PC-3 (cell line): ENCODE measurements around the gene SDHAF4. TPM values are rescaled to one million over a fixed set of nuclear protein-coding genes. Genes with fewer than 3 reads are reported as not detected.

Experiments
- ATAC-seq: fragments of 200-7000 bp; cut with Tn5 transposase; 2 replicates; pipeline ENCODE4 v1.9.1; 2020; ENCODE audit warnings: mild to moderate bottlenecking, moderate library complexity
- BruUV-seq: library from RNA; stranded (reverse); fragments of 400-500 nt; replicated peaks from 2 replicates; lab custom pipeline; 2021; lab: Mats Ljungman, UMichigan
- CTCF ChIA-PET: fragments of 300-600 bp; sonication (Branson Sonifier 250); formaldehyde crosslinking; loops from one replicate; lab custom pipeline; 2022; ENCODE audit warnings: antibody characterized with exemption; lab: Charles Lee
- POLR2A ChIA-PET: fragments of 300-600 bp; sonication (Branson Sonifier 250); formaldehyde crosslinking; loops from one replicate; lab custom pipeline; 2022; ENCODE audit warnings: antibody characterized with exemption; ENCODE audit not compliant: unreplicated experiment; lab: Charles Lee
- DNase-seq: peaks from one replicate; pipeline ENCODE4 v3.0.0-alpha.2; 2015
- H2AFZ ChIP-seq: fragments of 300-600 bp; sonication (generic); 2 replicates; pipeline ENCODE4 v1.6.0; 2016; ENCODE audit warnings: antibody characterized with exemption, low read length
- H3F3A ChIP-seq: fragments of 300-600 bp; sonication (generic); one replicate; pipeline ENCODE4 v1.6.0; 2017; ENCODE audit warnings: antibody characterized with exemption, low read length, control low read depth, mild to moderate bottlenecking; ENCODE audit not compliant: unreplicated experiment
- H3K27ac ChIP-seq: fragments of 300-600 bp; sonication (generic); 2 replicates; pipeline ENCODE4 v1.5.1; 2016; ENCODE audit warnings: mild to moderate bottlenecking, low read length
- H3K27me3 ChIP-seq: fragments of 300-600 bp; sonication (generic); 2 replicates; pipeline ENCODE4 v1.6.1; 2016; ENCODE audit warnings: low read length, mixed read lengths
- H3K36me3 ChIP-seq: fragments of 300-600 bp; sonication (generic); 2 replicates; pipeline ENCODE4 v1.6.1; 2016; ENCODE audit warnings: low read depth, mixed run types, low read length, mixed read lengths
- H3K4me1 ChIP-seq: fragments of 300-600 bp; sonication (generic); 2 replicates; pipeline ENCODE4 v1.5.1; 2016; ENCODE audit warnings: low read length; ENCODE audit not compliant: insufficient read depth
- H3K4me2 ChIP-seq: fragments of 300-600 bp; sonication (generic); 2 replicates; pipeline ENCODE4 v1.6.0; 2016; ENCODE audit warnings: low read length
- H3K4me3 ChIP-seq: fragments of 300-600 bp; sonication (generic); 2 replicates; pipeline ENCODE4 v1.5.1; 2016; ENCODE audit warnings: mild to moderate bottlenecking, low read length, mixed read lengths
- H3K79me2 ChIP-seq: fragments of 300-600 bp; sonication (generic); 2 replicates; pipeline ENCODE4 v1.6.1; 2017; ENCODE audit warnings: low read length, mixed read lengths
- H3K9ac ChIP-seq: fragments of 300-600 bp; sonication (generic); 2 replicates; pipeline ENCODE4 v1.6.0; 2016; ENCODE audit warnings: mild to moderate bottlenecking, low read length
- H3K9me2 ChIP-seq: fragments of 300-600 bp; sonication (generic); replicated peaks from 2 replicates; pipeline ENCODE4 v1.6.1; 2016; ENCODE audit warnings: mixed run types, low read length, mixed read lengths
- H3K9me3 ChIP-seq: fragments of 300-600 bp; sonication (generic); 2 replicates; pipeline ENCODE4 v1.6.1; 2016; ENCODE audit warnings: low read length, mixed read lengths
- H4K20me1 ChIP-seq: fragments of 300-600 bp; sonication (generic); 2 replicates; pipeline ENCODE4 v1.6.1; 2016; ENCODE audit warnings: low read length, mixed read lengths
- CTCF ChIP-seq: fragments of 300-600 bp; sonication (generic); conservative IDR thresholded peaks from 2 replicates; pipeline ENCODE4 v1.5.1; 2017; ENCODE audit warnings: antibody characterized with exemption, low read depth, mild to moderate bottlenecking, low read length
- EZH2 ChIP-seq: fragments of 300-600 bp; sonication (generic); IDR thresholded peaks from one replicate; pipeline ENCODE4 v1.6.1; 2017; ENCODE audit warnings: antibody characterized with exemption, mild to moderate bottlenecking, low read length; ENCODE audit not compliant: unreplicated experiment
- EZH2phosphoT487 ChIP-seq: fragments of 300-600 bp; sonication (generic); IDR thresholded peaks from 2 replicates; pipeline ENCODE4 v1.6.1; 2018; ENCODE audit warnings: mild to moderate bottlenecking, antibody characterized with exemption, low read length, borderline replicate concordance
- intact Hi-C: fragments of 100-400 bp; cut with micrococcal nuclease; formaldehyde crosslinking; loops from 2 replicates; pipeline ENCODE4 v1.9.0; 2023
- total RNA-seq: library from RNA; depleted of rRNA; stranded (reverse); fragments of >200 nt; gene quantifications from 2 replicates; pipeline ENCODE4 v1.2.3, GENCODE V29; 2014

Gene SDHAF4
- total RNA-seq, 1 experiment from 2014 or later, result 6.2 TPM

DNA sequence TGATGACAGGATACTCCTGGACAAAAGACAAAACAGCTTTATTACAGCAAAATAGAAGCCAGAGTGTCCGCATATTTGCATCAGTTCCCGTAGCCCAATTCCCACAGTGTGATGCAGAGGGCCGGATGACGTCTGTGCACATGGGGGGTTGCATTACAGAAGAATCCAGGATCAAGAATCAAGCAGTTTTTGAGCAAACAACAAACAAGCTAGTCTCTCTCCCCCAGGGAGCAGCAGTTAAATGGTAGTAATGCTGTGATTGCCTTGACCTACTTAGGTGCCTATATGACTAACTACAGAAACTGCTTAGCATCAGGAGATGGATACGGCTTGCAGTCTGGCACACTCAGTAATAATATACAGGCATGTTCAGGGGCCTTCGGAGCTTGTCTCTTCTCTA, 3.2 kb upstream of the SDHAF4 start:
- no peak overlapping the region for H3K9ac ChIP-seq
- no peaks in the 10 kb centered on the region for H3K27me3 ChIP-seq
- no peak overlapping the region for H2AFZ ChIP-seq
- CTCF ChIA-PET, result no interaction called here
- H3K9me3 ChIP-seq, result no peaks in the 10 kb centered on the region
- H3K36me3 ChIP-seq, result no peaks in the 10 kb centered on the region
- H3K4me2 ChIP-seq, result no peak overlapping the region
- H3F3A ChIP-seq, result no peaks in the 10 kb centered on the region
- H4K20me1 ChIP-seq, result no peaks in the 10 kb centered on the region
- no peaks in the 10 kb centered on the region for H3K9me2 ChIP-seq
- H3K79me2 ChIP-seq, result peaks cover 15% of the 10 kb centered on the region
- BruUV-seq, result no TSS peak
- H3K4me1 ChIP-seq, result peaks cover 8% of the 10 kb centered on the region; the same call in 1 of the 2 replicates
- H3K4me3 ChIP-seq, result no peak overlapping the region
- H3K27ac ChIP-seq, result no peak overlapping the region
- POLR2A ChIA-PET, result no interaction called here
- intact Hi-C loops, result no loop called here
- TF ChIP-seq CTCF, result no peak
- no peak for TF ChIP-seq EZH2phosphoT487
- no peak for TF ChIP-seq EZH2
- no peak for DNase-seq
- no peak for ATAC-seq

DNA sequence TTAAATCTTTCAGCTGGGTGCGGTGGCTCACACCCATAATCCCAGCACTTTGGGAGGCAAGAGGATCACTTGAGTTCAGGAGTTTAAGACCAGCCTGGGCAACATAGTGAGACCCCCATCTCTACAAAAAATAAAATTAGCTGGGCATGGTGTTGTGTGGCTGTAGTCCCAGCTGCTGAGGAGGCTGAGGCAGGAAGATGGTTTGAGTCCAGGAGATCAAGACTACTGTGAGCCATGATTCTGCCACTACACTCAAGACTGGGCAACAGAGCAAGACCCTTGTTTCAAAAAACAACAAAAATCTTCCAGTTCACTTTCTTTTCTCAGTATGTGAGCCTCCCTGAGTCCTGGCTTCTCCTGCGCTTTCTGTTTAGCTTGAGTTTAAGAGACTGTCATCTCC, 7.9 kb downstream of the SDHAF4 start:
- no peak for TF ChIP-seq CTCF
- no peak for TF ChIP-seq EZH2phosphoT487
- no peak for TF ChIP-seq EZH2
- Histone ChIP-seq H3K9me2 (no peaks in the 10 kb centered on the region), H3K27me3 (no peaks in the 10 kb centered on the region), H3K9ac (no peak overlapping the region), H3K36me3 (no peaks in the 10 kb centered on the region), H2AFZ (no peak overlapping the region), H3K27ac (no peak overlapping the region), H3K9me3 (no peaks in the 10 kb centered on the region), H4K20me1 (no peaks in the 10 kb centered on the region), H3K4me2 (no peak overlapping the region), H3K79me2 (no peaks in the 10 kb centered on the region), H3K4me3 (no peak overlapping the region), H3F3A (no peaks in the 10 kb centered on the region), H3K4me1 (no peaks in the 10 kb centered on the region)
- intact Hi-C loops, result no loop called here
- CTCF ChIA-PET, result no interaction called here
- DNase-seq, result no peak
- POLR2A ChIA-PET, result no interaction called here
- ATAC-seq, result no peak
- BruUV-seq, result no TSS peak

DNA sequence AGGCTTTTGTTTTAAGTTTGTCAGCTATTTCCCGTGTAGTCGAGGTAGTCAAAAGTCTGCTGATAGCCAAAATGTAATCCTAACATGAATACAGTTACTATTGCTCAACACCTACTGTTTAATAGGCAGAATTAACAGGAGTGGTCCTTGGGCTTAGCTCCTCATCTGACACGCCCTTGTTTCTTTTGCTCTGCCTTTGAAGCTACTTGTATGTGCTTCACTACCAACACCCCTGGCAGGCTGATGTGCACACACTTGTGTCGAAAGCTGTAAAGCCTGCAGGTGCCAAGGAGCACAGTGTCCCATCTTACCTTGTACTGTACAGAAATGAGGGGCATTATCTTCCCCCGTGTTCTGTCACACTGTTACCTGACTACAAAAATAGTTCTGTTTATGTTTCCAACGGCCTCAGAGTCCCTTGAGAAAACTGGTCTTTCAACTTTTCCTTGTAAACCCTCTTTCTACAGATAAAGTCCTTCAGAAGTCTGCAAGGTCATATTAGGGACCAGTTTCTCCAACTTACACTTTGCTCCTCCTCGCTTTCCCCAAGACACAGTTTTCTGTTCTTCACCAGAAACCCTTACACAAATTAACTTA, 9.3 kb downstream of the SDHAF4 start:
- Histone ChIP-seq H3K4me1 (no peaks in the 10 kb centered on the region), H3K27me3 (no peaks in the 10 kb centered on the region), H3K9me2 (no peaks in the 10 kb centered on the region), H3K27ac (no peak overlapping the region), H3F3A (no peaks in the 10 kb centered on the region), H3K36me3 (no peaks in the 10 kb centered on the region), H3K9ac (no peak overlapping the region), H3K9me3 (no peaks in the 10 kb centered on the region), H3K4me3 (no peak overlapping the region), H3K4me2 (no peak overlapping the region), H4K20me1 (no peaks in the 10 kb centered on the region), H3K79me2 (no peaks in the 10 kb centered on the region), H2AFZ (no peak overlapping the region)
- intact Hi-C loops, result no loop called here
- CTCF ChIA-PET, result no interaction called here
- DNase-seq (no peak), ATAC-seq (no peak)
- POLR2A ChIA-PET, result no interaction called here
- BruUV-seq, result no TSS peak
- no peak for TF ChIP-seq EZH2
- no peak for TF ChIP-seq CTCF
- no peak for TF ChIP-seq EZH2phosphoT487
